HFFc6 (cell line): ENCODE data around the gene BATF2. TPM values are rescaled to one million over a fixed set of nuclear protein-coding genes. Genes with fewer than 3 reads are reported as not detected.
A peak's percentile ranks its signal among the peaks of the same experiment; 100 is the strongest.

Experiments used
- DNase-seq: peaks from one replicate; pipeline ENCODE4 v3.0.0-alpha.2; 2018
- H3K27ac Mint-ChIP-seq: 2 replicates; pipeline ENCODE4 v1.8.0; 2020; ENCODE audit warnings: mild to moderate bottlenecking, mixed read lengths
- H3K27me3 Mint-ChIP-seq: 2 replicates; pipeline ENCODE4 v1.8.0; 2021; ENCODE audit warnings: mild to moderate bottlenecking, moderate library complexity, mixed read lengths; ENCODE audit not compliant: insufficient read depth
- H3K36me3 Mint-ChIP-seq: 2 replicates; pipeline ENCODE4 v1.8.0; 2021; ENCODE audit warnings: low read depth, mixed read lengths
- H3K4me1 Mint-ChIP-seq: 2 replicates; pipeline ENCODE4 v1.8.0; 2020; ENCODE audit warnings: low read depth, mixed read lengths
- H3K4me3 Mint-ChIP-seq: 2 replicates; pipeline ENCODE4 v1.8.0; 2020; ENCODE audit warnings: mild to moderate bottlenecking, moderate library complexity, mixed read lengths
- H3K9me3 Mint-ChIP-seq: 2 replicates; pipeline ENCODE4 v1.8.0; 2020; ENCODE audit warnings: mild to moderate bottlenecking, mixed read lengths
- CTCF ChIP-seq: fragments of 200-600 bp; sonication (generic); IDR thresholded peaks from 2 replicates; pipeline ENCODE4 v1.5.0; 2021; ENCODE audit warnings: antibody characterized with exemption, mild to moderate bottlenecking
- long read RNA-seq: library from polyadenylated mRNA; unstranded; transcript quantifications from one replicate; pipeline ENCODE4 v2.0.0, GENCODE V29; 2019
- total RNA-seq, 6 experiments: library from RNA; stranded (reverse); fragmentation: NEBNext Ultra II Directional; extraction: Animal tissue kit (Norgen Biotek cat#: 25700); gene quantifications; 2 replicates in 1 of 6; 3 replicates in 5 of 6; pipeline ENCODE4 v1.2.3, GENCODE V29; 2021

The BATF2 gene
- under 1 TPM; 0.22 to 0.45 (median 0.36) TPM for total RNA-seq
- long read RNA-seq: 0 reads

- peak; percentile 70 for TF ChIP-seq CTCF
- H3K36me3 Mint-ChIP-seq: no peaks in the 10 kb centered on the region
- peak within 1 kb of the TSS; percentile 69 for H3K27ac Mint-ChIP-seq
- peak within 1 kb of the TSS; percentile 80 for H3K4me3 Mint-ChIP-seq
- peaks cover 5% of the 10 kb centered on the region; the same call in 1 of the 2 replicates for H3K27me3 Mint-ChIP-seq
- no peaks in the 10 kb centered on the region for H3K9me3 Mint-ChIP-seq
- peaks cover 14% of the 10 kb centered on the region for H3K4me1 Mint-ChIP-seq
- peak; percentile 67 for DNase-seq
These were observed at the start of gene BATF2 for GRCh38 chr11:64996710-64997380. BATF2 (minus strand) TSS chr11:64996971; CDS start chr11:64996914, 57 bp downstream.

- no peak for DNase-seq
- H3K27ac Mint-ChIP-seq: no peak overlapping the region
- no peaks in the 10 kb centered on the region; the same call in 1 of the 2 replicates for H3K27me3 Mint-ChIP-seq
- peaks cover 7% of the 10 kb centered on the region for H3K36me3 Mint-ChIP-seq
- no peak for TF ChIP-seq CTCF
- H3K4me3 Mint-ChIP-seq: no peak overlapping the region
- no peaks in the 10 kb centered on the region for H3K9me3 Mint-ChIP-seq
- H3K4me1 Mint-ChIP-seq: peaks cover 27% of the 10 kb centered on the region
These were observed 49.0 kb upstream of the BATF2 start for GRCh38 chr11:65045728-65046127.

- peaks cover 27% of the 10 kb centered on the region for H3K4me1 Mint-ChIP-seq
- no peaks in the 10 kb centered on the region; the same call in 1 of the 2 replicates for H3K27me3 Mint-ChIP-seq
- H3K4me3 Mint-ChIP-seq: no peak overlapping the region
- peaks cover 7% of the 10 kb centered on the region for H3K36me3 Mint-ChIP-seq
- no peak for DNase-seq
- TF ChIP-seq CTCF: no peak
- no peak overlapping the region for H3K27ac Mint-ChIP-seq
- no peaks in the 10 kb centered on the region for H3K9me3 Mint-ChIP-seq
These were observed 48.3 kb upstream of the BATF2 start for GRCh38 chr11:65045061-65045460.

GRCh38 chr11:65043881-65044501, 47.2 kb upstream of the BATF2 start:
- Mint-ChIP-seq H3K4me1 (peaks cover 27% of the 10 kb centered on the region), H3K4me3 (peak overlapping the region; percentile 23; the same call in 1 of the 2 replicates), H3K36me3 (peaks cover 7% of the 10 kb centered on the region), H3K27me3 (no peaks in the 10 kb centered on the region; the same call in 1 of the 2 replicates), H3K27ac (peak overlapping the region; percentile 64), H3K9me3 (no peaks in the 10 kb centered on the region)
- no peak for TF ChIP-seq CTCF
- peak; percentile 55 for DNase-seq

- Mint-ChIP-seq H3K4me1 (peaks cover 27% of the 10 kb centered on the region), H3K36me3 (peaks cover 7% of the 10 kb centered on the region), H3K9me3 (no peaks in the 10 kb centered on the region), H3K27ac (no peak overlapping the region), H3K4me3 (peak overlapping the region; percentile 92), H3K27me3 (no peaks in the 10 kb centered on the region; the same call in 1 of the 2 replicates)
- TF ChIP-seq CTCF: no peak
- no peak for DNase-seq
These were observed 46.1 kb upstream of the BATF2 start for GRCh38 chr11:65042891-65043290.
